Right ventricle myocardium inferior (tissue), 1 donor: ENCODE measurements around the gene FSD1L. TPM values are rescaled to one million over a fixed set of nuclear protein-coding genes. Genes with fewer than 3 reads are reported as not detected.
"Not testable (repeated sequence)": the region's sequence is repeated elsewhere in the genome, so short reads cannot be mapped to it uniquely, and the experiment has no call there.

ENCODE experiments used
- ATAC-seq: fragments of 200-7000 bp; cut with Tn5 transposase; one replicate; pipeline ENCODE4 v1.9.1; 2020; ENCODE audit warnings: mild to moderate bottlenecking, moderate library complexity
- DNase-seq: peaks from one replicate; pipeline ENCODE4 v3.0.0; 2021; ENCODE audit errors: missing footprints
- intact Hi-C: fragments of 100-400 bp; cut with DNase I; formaldehyde crosslinking; loops from one replicate; pipeline ENCODE4 v1.11.0; 2022
- total RNA-seq: library from RNA; stranded (reverse); fragmentation: NEBNext Ultra II Directional; extraction: Animal tissue kit (Norgen Biotek cat#: 25700); gene quantifications from one replicate; pipeline ENCODE4 v1.2.1, GENCODE V29; 2021
- donor health status: DM: no; HTN: yes; CAD: no; lungs with severe emphysema.

The FSD1L gene
- total RNA-seq, 1 donor from 2014 or later = 4.5 TPM

DNA sequence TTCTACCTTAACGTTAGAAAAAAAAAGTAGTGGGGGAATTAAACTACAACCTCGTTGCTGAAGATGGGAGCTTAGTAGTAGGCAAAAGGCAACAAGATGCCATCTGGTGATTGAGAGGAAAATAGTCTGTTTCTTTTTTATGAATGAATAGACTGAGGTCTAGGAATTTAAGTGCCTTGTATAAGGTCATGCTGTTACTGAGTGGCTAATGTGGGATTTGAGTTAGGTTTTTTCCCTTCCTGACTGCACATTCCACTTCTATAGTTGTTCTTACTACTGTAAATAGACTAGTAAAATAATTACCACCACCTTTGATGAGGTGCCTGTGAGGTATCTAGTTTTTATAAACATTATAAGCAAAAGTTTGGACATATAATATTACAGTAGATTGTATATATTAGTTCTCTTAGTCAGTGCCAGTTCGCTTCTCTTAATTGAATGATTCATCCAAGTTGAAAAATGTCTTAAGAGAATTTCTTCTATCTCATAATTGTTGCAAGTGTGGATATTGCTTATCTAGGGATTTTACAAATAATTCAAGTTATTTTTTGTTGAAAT lies 19.1 kb downstream of the FSD1L start:
- DNase-seq = no peak
- ATAC-seq = no peak
- intact Hi-C loops = no loop called here

DNA sequence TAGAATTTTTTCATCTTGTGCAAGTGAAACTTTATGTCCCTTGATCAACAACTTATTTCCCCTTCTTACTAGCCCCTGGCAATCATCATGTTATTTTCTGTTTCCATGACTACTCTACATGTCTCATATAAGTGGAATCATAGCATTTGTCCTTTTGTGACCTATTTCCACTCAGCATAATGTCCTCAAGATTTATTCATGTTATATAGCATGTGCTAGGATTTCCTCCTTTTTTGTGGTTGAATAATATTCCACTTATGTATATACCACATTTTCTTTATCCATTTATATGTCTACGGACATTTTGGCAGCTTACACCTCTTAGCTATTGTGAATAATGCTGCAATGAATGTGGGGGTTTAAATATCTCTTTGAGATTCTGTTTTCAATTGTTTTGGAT lies 21.0 kb downstream of the FSD1L start:
- DNase-seq (no peak), ATAC-seq (no peak)
- intact Hi-C loops = no loop called here

DNA sequence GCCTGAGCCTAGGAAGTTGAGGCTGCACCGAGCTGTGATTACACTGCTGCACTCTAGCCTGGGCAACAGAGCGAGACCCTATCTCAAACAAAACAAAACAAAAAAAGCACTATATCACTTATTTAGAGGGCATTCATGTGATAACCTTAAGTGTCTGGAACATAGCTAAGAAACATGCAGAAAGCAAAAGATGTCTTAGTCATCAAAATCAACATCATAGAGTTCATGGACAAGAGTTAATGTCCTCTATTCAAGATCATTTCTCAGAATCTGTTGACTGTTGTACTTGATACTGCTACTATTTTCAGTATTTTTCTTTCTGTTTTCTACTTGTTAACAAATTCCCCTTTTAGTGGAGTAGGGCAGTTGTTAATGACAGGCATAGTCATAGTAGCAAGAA lies 25.4 kb downstream of the FSD1L start:
- ATAC-seq (no peak), DNase-seq (no peak)
- intact Hi-C loops = no loop called here

DNA sequence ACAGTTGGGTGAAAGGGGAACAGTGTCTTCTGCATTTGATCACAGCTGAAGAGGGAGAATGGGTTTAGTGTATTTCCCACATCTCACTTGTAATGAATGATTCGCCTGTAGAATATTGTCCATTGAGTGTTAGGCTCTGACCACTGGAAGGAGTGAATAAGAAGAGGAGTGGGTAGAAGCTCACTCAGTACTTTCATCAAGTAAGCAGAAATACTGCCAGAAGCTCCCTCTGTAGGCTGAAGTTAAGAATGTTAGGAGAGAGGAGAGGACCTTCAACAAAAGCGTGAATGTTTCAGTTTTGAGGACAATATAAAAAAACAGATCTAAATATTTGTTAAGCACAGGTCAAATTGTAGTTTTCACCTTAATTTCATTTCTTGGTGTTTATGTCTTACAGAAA lies 27.5 kb downstream of the FSD1L start:
- no peak for ATAC-seq
- intact Hi-C loops = loop anchor here (5.0 kb wide), 1 partner anchor 53 kb away; no protein-coding TSS in a partner anchor
- DNase-seq = no peak

DNA sequence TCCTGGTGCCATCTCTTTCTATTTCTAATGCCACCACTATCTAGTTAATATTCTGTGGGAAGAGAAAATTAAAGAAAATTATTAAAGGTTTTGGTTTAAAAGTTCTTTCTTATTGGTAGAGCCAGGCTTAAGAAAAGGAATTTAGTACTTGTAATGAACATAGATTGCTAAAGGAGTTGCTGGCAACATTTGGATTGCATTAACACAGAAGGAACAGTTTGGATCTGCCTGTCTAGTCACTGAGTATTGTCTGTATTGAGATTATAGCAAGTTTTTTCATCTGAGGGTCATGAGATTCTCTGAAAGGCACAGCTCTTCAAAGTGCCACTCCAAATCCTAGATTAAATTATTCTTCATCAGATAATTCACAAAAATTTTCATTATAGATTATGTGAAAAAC lies 32.0 kb downstream of the FSD1L start:
- intact Hi-C loops = loop anchor here (5.0 kb wide), 1 partner anchor 58 kb away; no protein-coding TSS in a partner anchor
- DNase-seq (no peak), ATAC-seq (no peak)

DNA sequence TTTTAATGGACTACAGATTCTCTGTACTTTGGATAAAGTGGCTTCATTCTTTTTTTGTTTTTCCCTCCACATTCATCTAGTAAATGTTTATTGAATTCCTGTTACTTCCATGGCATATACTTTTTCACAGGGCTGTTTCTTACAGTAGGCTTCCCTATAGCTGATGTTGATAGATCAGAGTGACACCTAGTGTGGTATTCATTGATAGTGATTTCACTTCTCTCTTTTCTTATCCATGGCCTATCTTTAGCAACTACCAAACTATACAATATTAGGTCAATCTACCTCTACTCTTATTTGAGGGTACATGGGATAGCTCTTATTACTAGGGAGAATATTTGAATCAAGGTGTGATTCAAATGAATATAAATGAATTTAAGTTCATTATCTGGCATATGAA lies 35.8 kb downstream of the FSD1L start:
- DNase-seq (no peak), ATAC-seq (no peak)
- intact Hi-C loops = no loop called here

DNA sequence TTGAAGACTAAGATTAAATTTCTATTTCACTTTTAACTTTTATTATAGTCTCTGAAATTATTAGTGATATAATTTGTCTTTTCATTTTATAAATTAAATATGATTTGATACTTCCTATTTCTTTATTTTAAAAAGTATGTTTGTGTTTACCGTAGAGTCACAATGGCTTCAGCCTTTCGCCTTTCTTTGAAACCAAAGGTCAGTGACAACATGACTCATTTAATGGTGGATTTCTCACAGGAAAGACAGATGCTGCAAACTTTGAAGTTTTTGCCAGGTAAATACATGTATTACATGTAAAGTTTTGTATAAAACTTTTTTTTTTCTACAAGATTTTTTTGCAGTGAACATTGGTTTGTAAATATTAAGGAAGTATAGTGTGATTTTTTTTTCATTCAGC lies 36.4 kb downstream of the FSD1L start:
- DNase-seq = no peak
- intact Hi-C loops = no loop called here

DNA sequence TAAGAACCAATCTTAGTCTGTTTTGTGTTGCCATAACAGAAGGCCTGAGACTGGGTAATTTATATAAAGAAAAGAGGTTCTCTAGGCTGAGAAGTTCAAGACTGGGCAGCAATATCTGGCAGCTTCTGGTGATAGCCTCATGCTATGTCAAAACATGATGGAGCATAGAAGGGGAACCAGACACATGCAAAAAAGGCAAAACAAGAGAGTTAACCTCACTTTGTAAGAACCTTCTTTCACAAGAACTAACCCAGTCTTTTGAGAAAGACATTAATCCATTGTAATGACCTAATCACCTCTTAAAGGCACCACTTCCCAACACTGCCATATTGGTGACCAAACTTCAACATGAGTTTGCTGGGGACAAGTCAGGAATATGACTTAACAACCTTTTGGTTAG lies 37.3 kb downstream of the FSD1L start:
- ATAC-seq (no peak), DNase-seq (no peak)
- intact Hi-C loops = no loop called here

More for the DNA sequence above, 36.4 kb downstream of the FSD1L start:
- ATAC-seq = no peak

DNA sequence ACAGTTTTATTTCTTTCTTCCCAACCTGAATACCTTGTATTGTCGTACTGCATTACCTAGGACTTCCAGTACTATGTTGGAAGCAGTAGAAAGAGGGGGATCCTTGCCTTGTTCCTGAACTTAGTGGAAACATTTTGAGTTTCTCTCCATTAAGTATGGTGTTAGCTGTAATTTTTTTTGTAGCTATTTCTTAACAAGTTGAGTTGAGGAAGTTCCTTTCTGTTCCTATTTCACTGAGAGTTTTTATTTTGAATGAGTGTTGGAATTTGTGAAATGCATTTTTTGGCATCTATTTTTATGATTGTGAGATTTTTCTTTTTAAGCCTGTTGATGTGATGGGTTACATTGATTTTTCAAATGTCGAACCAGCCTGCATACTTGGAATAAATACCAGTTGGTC lies 49.0 kb downstream of the FSD1L start:
- DNase-seq = no peak
- ATAC-seq = no peak

DNA sequence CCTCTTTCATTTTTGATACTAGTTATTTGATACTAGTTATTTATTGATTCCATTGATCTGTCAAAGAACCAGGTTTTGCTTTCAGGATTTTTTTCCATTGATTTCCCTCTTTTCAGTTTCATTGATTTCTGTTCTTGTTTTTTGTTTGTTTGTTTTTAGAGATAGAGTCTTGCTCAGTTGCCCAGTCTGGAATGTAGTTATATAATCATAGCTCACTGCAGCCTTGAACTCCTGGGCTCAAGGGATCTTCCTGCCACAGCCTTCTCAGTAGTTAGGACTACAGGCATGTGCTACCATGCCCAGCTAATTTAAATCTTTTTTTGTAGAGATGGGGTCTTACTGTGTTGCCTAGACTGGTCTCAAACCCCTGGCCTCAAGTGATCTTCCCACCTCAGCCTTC lies 49.9 kb downstream of the FSD1L start:
- DNase-seq (no peak), ATAC-seq (no peak)
- intact Hi-C loops = no loop called here

More for the DNA sequence above, 49.0 kb downstream of the FSD1L start:
- intact Hi-C loops = no loop called here

DNA sequence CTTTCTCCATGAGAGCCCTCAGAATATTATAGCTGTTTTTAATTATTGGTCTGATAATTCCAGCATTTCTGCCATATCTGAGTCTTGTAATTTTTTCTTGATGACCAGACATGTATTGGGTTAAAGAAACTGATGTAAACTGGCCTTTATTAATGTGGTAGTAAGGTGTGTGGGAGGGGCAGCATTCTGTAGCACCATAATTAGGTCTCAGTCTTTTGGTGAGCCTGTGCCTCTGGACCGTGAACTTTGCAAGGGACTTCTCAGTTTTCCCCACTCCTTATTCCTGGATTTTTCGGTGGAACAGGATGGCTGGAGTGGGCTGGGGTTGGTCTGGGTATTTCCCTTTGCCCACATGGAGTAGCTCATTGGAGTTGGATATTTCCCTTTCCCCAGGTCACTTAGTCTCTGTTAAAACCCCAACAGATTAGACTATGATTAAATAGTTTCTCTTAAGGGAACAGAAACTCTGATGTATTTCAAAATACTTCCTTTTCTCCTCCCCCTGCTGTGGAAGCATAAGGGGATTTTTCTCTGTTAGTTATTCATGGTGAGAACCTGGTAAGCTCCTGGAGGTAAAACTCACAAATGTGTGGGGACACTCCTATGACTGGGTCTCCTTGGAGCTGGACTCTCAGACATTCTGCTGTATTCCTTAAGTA lies 52.4 kb downstream of the FSD1L start:
- no peak for ATAC-seq
- intact Hi-C loops = no loop called here
- no peak for DNase-seq

DNA sequence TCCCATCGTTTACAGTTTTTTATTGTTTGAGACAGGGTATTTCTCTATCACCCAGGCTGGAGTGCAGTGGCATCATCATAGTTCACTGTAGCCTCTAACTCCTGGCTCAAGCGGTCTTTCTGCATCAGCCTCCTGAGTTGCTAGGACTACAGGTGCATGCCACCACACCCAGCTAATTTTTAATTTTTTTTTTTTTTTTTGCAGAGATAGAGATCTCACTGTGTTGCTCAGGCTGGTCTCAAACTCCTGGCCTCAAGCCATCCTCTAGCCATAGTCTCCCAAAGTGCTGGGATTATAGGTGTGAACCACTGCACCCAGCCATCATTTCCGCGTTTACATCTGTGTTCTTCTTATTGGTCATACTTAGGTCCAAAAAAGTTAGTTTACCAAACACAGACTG lies 53.6 kb downstream of the FSD1L start:
- DNase-seq = no peak
- no peak for ATAC-seq
- intact Hi-C loops = no loop called here

DNA sequence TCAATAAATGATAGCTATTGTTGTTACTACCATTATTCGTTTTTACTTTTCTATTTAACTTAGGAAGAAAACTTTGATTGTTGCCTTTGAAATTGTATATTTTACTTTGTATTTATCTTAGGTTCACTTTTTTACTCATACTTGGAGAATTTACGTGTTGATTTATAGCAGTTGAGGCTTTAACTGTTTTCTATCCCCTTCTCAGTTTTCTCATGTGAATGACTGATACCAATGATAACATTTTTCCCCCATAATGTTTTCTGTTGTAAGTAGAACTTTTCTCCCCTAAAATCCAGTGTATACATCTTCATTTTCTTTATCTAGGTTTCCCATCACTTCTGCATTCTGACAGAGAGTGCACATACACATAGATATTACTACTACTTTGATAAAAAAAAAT lies 54.4 kb downstream of the FSD1L start:
- no peak for ATAC-seq
- intact Hi-C loops = no loop called here
- DNase-seq = no peak

DNA sequence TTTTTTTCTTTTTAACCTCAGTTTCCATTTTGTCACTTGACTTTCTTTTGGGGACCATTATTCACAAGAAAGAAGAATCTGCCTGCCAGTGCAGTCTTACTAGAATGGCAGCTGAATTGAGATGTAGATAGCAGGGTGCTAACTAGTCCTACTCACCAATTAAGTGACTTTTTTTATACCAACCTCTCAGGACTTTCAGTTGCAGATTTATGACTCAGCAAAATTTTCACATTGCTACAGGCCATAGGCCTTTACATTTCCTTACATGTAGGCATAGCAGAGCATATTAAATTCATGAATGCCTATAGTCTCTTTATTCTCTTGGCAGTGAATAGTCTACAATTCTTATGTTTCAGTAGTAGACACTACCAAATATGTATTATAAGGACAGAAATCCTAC lies 56.0 kb downstream of the FSD1L start:
- DNase-seq (no peak), ATAC-seq (no peak)
- intact Hi-C loops = no loop called here

DNA sequence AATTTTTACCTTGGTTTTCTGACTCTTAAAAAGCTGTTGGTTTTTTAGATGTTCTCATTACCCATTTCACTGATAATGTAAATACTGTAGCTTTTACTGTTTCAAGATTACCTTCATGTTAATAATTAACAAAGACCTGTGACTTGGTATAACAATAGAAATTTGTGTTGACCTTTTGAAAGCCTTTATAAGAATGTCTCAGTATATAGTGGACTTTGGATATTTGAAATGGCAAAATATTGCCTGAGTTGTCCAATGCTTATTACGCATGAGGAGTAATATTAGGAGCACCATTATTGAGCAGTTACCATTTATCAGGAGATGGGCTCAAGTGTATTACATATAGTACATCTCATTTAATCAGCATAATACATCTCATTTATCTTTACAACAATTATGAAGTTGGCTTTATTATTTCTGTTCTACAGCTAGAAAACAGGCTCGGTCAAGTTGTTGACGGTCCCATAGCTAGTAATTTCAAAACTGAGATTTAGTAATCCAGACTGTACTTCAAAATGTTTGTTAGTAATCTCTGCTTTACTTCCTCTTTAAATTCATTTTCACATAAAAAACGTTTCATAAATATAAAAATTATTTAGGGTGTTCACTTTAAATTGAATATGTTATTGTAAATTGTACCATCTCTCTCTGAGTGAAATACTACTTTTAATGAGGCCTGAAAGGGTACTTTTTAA lies 59.4 kb downstream of the FSD1L start:
- no peak for ATAC-seq
- intact Hi-C loops = no loop called here
- DNase-seq = no peak

DNA sequence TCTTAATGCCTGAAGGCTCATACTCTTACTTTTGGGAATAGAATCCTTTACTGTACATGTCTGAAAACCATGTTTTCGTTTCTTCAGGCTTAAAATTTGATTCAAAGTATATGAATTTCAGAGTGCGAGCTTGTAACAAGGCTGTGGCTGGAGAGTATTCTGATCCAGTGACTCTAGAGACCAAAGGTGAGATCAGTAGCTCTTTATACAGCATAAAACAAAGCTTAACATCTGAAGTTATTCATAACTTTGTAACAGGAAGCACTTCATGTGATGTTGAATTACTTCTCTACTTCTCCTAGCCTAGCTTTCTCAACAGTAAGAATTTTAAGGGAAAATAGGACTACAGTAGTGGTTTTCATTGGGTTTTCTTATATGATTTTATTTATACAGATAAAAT lies 60.7 kb downstream of the FSD1L start:
- intact Hi-C loops = no loop called here
- ATAC-seq = no peak
- DNase-seq = no peak

DNA sequence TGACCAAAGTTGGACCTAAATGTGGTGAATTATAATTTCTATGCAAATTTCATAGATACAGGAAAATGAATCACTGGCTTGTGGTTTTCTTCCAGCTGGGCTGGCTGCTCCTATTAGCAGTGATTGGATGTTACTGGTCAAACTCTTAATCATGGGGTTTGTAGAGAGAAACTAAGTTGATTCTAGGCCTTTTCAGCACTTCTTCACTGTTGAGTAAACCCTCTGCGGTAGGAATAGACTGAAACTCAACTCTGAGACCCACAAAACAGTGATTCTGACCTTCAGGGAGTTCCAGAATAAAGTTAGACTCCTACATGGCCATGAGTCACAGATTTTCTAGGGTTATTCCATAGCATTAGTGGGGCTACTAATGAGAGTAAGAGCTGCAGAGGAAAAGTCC lies 62.2 kb downstream of the FSD1L start:
- intact Hi-C loops = no loop called here
- ATAC-seq (no peak), DNase-seq (no peak)

DNA sequence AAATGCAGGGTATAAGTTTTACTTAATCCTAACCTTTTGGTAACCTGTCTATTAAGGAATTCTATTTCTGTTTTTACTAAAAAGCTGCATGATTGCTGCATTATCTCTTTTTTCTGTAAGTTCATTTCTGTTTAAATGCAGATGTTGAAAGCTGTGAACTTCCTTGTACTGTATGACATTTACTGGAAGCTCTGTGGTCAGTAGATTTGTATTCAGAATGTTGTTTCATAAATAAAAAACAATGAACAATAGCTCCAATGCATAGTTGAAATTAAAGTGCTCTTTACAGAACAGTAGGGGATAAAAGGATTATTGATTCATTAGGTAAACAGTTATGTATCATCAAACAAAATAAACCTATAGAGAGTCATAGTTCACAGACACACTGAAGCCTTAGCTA lies 63.6 kb downstream of the FSD1L start:
- intact Hi-C loops = no loop called here
- ATAC-seq = no peak
- DNase-seq = no peak

DNA sequence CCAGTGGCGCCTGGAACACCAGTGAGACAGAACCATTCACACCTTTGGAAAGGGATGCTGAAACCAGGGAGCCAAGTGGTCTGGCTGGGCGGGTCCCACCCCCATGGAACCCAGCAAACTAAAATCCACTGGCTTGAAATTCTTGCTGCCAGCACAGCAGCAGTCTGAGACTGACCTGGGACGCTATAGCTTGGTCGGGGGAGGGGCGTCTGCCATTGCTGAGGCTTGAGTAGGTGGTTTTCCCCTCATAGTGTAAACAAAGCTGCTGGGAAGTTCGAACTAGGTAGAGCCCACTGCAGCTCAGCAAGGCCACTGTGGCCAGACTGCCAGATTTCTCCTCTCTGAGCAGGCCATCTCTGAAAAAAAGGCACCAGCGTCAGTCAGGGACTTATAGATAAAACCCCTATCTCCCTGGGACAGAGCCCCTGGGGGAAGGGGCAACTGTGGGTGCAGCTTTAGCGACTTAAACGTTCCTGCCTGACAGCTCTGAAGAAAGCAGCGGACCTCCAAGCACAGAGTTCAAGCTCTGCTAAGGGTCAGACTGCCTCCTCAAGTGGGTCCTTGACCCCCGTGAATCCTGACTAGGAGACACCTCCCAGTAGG lies 68.1 kb downstream of the FSD1L start:
- intact Hi-C loops = no loop called here
- DNase-seq (no peak), ATAC-seq (no peak)

DNA sequence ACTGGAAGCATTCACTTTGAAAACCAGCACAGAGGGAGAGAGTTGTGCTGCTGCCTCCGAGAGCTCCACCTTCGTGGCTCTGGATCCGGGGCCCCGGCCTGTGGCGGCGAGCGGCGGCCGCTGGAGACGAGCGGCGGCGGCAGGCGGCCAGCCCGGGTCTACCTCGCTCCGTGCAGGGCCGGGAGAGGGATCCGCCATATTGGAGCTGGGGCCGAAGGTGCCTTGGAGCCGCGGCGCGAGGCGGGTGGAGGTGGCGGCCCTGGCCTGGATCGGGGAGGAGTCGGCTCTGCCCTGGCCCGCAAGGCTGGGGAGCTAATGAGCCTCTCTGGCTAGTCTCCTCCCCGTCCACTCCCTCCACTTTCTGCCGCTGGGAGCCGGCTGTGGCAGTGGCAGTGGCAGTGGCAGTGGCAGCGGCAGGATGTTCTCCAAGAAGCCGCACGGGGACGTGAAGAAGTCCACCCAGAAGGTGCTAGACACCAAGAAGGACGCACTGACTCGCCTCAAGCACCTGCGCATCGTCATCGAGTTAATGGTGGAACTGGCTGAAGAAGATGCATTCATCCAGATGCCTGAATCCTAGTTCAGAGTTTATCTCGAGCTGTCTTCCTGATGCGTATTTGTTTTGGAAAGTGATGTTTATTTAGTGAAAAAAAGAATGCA lies 72.0 kb downstream of the FSD1L start:
- intact Hi-C loops = not testable (repeated sequence)
- DNase-seq = peak; percentile 72
- ATAC-seq = peak; percentile 65
